ENCODE data around the gene ITIH3.

Gene ITIH3

DNA sequence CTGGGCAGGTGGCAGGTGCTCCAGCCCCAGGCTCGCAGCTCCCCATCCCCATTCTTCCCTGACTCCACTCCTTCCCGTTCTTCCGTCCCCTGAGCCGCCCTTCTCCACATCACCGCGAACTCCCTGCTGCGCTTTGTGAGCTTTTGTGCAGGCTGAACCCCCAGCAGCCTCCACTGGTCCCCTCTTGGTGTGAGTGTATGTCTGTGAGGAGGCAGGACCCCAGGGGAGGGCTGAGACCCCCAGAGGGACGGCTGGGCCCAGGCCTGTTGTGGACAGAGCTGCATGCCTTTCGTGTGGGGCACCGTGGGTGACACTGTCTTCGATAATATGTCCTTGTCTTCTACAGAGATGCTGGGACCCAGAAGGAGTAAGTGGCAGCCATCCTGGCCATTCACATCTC lies 7.3 kb upstream of the ITIH3 start:
- no peak for DNase-seq
- no peaks in the 10 kb centered on the region for H3K36me3 ChIP-seq
- TF ChIP-seq, protein P1, sequence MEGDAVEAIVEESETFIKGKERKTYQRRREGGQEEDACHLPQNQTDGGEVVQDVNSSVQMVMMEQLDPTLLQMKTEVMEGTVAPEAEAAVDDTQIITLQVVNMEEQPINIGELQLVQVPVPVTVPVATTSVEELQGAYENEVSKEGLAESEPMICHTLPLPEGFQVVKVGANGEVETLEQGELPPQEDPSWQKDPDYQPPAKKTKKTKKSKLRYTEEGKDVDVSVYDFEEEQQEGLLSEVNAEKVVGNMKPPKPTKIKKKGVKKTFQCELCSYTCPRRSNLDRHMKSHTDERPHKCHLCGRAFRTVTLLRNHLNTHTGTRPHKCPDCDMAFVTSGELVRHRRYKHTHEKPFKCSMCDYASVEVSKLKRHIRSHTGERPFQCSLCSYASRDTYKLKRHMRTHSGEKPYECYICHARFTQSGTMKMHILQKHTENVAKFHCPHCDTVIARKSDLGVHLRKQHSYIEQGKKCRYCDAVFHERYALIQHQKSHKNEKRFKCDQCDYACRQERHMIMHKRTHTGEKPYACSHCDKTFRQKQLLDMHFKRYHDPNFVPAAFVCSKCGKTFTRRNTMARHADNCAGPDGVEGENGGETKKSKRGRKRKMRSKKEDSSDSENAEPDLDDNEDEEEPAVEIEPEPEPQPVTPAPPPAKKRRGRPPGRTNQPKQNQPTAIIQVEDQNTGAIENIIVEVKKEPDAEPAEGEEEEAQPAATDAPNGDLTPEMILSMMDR (IDR thresholded peaks at IDR 0.05; ENCODE audit: low read depth, low read length): no peak
- no peak overlapping the region for H3K27ac ChIP-seq
- no peak overlapping the region for H3K4me3 ChIP-seq (ENCODE audit: low read depth, low read length)
- no peaks in the 10 kb centered on the region for H3K9me3 ChIP-seq (ENCODE audit: severe bottlenecking)
- H3K27me3 ChIP-seq (ENCODE audit: insufficient read depth, low read depth, severe bottlenecking): no peaks in the 10 kb centered on the region

DNA sequence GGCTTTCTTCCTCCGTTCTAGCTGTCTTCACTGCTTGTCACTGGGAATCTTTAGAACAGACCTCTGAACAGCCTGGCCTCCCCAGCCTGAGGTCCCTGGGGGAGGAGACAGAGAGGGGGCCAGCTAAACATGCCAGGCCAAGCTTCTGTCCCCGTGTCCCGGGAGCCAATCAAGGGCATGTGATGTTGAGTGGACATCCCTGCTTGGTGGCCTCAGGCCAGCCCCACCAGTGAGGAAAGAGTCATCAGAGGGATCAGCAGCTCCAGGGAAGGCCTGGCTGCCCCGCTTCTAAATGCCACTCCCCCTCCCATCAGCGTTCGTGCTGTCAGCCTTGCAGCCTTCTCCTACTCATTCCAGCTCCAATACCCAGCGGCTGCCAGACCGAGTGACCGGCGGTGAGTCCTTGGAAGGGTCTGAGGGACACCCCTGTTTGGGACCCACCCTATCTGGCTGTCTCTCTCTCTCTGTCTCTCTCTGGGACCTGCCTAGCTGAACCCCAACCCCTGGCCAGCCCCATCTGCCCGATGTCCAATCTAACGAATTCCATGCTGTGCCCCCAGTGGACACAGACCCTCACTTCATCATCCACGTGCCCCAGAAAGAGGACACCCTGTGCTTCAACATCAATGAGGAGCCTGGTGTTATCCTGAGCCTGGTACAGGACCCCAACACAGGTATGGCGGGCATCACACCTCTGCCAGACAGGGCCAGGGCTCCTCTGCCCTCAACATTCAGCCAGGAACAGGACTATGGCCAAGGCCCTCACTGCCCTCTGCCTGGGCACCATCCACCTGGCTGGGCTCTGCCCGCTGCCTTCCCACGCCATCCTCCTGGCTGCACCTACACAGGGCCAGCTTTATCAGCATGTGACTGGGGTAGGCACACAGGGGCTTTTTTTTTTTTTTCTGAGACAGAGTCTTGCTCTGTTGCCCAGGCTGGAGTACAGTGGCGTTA lies 6.6 kb upstream of the ITIH3 start:
- TF ChIP-seq, protein P1 (IDR thresholded peaks at IDR 0.05; ENCODE audit: low read depth, low read length): peak; percentile 21; the same call in 1 of the 2 replicates
- H3K27me3 ChIP-seq (ENCODE audit: insufficient read depth, low read depth, severe bottlenecking): no peaks in the 10 kb centered on the region
- H3K27ac ChIP-seq: no peak overlapping the region
- DNase-seq: no peak
- no peaks in the 10 kb centered on the region for H3K36me3 ChIP-seq
- no peaks in the 10 kb centered on the region for H3K9me3 ChIP-seq (ENCODE audit: severe bottlenecking)
- no peak overlapping the region for H3K4me3 ChIP-seq (ENCODE audit: low read depth, low read length)

DNA sequence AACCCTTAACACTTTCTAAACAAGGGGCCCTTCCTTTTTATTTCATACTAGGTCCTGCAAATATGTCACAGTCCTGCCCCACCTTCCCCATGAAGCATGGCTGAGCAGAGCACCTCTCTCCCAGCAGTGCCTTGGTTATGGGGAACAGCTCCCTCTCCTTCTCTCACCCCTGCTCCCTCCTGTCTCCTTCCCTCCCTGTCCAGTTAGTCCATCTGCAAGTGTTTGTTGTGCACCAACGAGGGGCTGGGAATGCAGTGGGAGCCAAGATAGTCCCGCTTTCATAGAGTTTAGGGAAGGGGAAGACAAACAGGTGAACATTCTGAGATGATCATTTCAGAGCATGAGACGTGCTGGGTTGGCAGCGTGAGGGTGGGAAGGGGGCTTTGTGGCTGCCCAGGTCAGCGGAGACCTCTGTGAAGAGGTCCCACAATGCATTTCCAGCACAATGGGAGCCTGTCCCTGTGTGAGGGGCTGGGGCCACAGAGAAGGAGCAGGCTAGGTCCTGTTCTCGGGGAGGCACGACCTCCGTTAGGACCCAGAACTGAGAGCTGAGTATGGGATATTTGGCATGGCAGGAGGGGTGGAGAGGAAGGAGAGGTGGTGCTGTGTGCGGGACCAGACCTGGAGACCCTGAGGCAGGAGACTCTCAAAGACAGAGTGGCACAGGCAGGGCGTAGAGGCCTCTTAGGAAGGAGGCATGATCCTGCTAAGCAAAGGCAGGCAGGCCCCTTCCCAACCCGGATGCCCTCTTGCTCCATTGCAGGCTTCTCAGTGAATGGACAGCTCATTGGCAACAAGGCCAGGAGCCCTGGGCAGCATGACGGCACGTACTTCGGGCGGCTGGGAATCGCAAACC lies 5.5 kb upstream of the ITIH3 start:
- no peaks in the 10 kb centered on the region for H3K9me3 ChIP-seq (ENCODE audit: severe bottlenecking)
- TF ChIP-seq, protein P1 (IDR thresholded peaks at IDR 0.05; ENCODE audit: low read depth, low read length): no peak
- H3K27ac ChIP-seq: no peak overlapping the region
- no peak overlapping the region for H3K4me3 ChIP-seq (ENCODE audit: low read depth, low read length)
- H3K36me3 ChIP-seq: no peaks in the 10 kb centered on the region
- H3K27me3 ChIP-seq (ENCODE audit: insufficient read depth, low read depth, severe bottlenecking): no peaks in the 10 kb centered on the region
- DNase-seq: no peak

DNA sequence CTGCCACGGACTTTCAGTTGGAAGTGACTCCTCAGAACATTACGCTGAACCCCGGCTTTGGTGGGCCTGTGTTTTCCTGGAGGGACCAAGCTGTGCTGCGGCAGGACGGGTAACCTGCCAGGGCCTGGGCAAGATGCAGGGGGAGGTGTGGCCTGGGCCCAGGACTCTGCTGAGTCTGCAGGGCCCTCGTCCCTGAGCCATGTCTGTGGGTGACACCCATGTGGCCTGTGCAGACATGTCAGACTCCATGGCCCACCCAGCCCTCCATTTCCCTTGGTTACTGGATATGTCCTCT lies 4.9 kb upstream of the ITIH3 start:
- Histone ChIP-seq H3K36me3 (no peaks in the 10 kb centered on the region), H3K27ac (no peak overlapping the region), H3K9me3 (ENCODE audit: severe bottlenecking) (no peaks in the 10 kb centered on the region), H3K27me3 (ENCODE audit: insufficient read depth, low read depth, severe bottlenecking) (no peaks in the 10 kb centered on the region), H3K4me3 (ENCODE audit: low read depth, low read length) (no peak overlapping the region)
- no peak for DNase-seq
- TF ChIP-seq, protein P1 (IDR thresholded peaks at IDR 0.05; ENCODE audit: low read depth, low read length): no peak

DNA sequence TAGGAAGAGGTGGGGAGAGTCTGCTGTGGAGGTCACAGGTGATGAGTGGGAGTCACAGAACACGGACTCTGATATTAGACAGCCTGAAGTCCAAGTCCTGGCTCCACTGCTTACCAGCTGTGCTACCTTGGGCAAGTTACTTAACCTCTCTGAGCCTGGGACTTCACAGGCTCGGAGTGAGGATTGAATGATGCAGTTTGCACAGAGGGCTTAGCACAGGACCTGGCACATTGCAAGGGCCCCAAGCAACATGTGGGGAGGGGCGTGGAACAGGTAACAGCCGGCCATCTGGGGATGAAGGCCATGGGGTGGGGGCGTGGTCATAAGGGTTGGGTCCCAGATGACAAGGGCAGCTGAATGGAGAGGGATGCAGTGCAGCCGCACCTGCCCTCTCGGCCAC lies 4.3 kb upstream of the ITIH3 start:
- Histone ChIP-seq H3K36me3 (no peaks in the 10 kb centered on the region), H3K27ac (no peak overlapping the region), H3K27me3 (ENCODE audit: insufficient read depth, low read depth, severe bottlenecking) (no peaks in the 10 kb centered on the region), H3K9me3 (ENCODE audit: severe bottlenecking) (no peaks in the 10 kb centered on the region), H3K4me3 (ENCODE audit: low read depth, low read length) (no peak overlapping the region)
- DNase-seq: no peak
- TF ChIP-seq, protein P1 (IDR thresholded peaks at IDR 0.05; ENCODE audit: low read depth, low read length): no peak
